WTC11 (cell line): ENCODE results near the gene GZMA.
"Not testable (repeated sequence)": the region's sequence is repeated elsewhere in the genome, so short reads cannot be mapped to it uniquely, and the experiment has no call there.

Experiments
- CTCF ChIP-seq: fragments of 200-600 bp; IDR thresholded peaks from 2 replicates; pipeline ENCODE4 v1.8.0; 2022; ENCODE audit warnings: antibody characterized with exemption
- SOX15 ChIP-seq: fragments of 250-450 bp; sonication (Bioruptor Pico); IDR thresholded peaks from 2 replicates; pipeline ENCODE4 v1.9.0; 2021; ENCODE audit warnings: mild to moderate bottlenecking
- TF ChIP-seq, protein P1 (sequence below): fragments of 250-450 bp; sonication (Bioruptor Pico); IDR thresholded peaks from 2 replicates; pipeline ENCODE4 v1.9.0; 2021; ENCODE audit warnings: mild to moderate bottlenecking
- TF ChIP-seq, protein P2 (sequence below): sonication (generic); formaldehyde crosslinking; IDR thresholded peaks from 2 replicates; pipeline ENCODE4 v1.8.0; 2023; ENCODE audit warnings: missing genetic modification reagents

GRCh38 chr5:55101148-55101547, 1.3 kb upstream of the GZMA start:
- TF ChIP-seq CTCF; SOX15 (CRISPR knock-in tag): not testable (repeated sequence)
- TF ChIP-seq, protein P1, sequence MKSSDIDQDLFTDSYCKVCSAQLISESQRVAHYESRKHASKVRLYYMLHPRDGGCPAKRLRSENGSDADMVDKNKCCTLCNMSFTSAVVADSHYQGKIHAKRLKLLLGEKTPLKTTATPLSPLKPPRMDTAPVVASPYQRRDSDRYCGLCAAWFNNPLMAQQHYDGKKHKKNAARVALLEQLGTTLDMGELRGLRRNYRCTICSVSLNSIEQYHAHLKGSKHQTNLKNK (CRISPR knock-in tag), result not testable (repeated sequence)
- TF ChIP-seq, protein P2, sequence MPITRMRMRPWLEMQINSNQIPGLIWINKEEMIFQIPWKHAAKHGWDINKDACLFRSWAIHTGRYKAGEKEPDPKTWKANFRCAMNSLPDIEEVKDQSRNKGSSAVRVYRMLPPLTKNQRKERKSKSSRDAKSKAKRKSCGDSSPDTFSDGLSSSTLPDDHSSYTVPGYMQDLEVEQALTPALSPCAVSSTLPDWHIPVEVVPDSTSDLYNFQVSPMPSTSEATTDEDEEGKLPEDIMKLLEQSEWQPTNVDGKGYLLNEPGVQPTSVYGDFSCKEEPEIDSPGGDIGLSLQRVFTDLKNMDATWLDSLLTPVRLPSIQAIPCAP (CRISPR knock-in tag), result not testable (repeated sequence)
